Measurements from ENCODE around the gene COL8A1. TPM values are rescaled to one million over a fixed set of nuclear protein-coding genes. Genes with fewer than 3 reads are reported as not detected.

COL8A1 gene
- 7.7 and 21.3 TPM in 2 replicates for total RNA-seq

DNA sequence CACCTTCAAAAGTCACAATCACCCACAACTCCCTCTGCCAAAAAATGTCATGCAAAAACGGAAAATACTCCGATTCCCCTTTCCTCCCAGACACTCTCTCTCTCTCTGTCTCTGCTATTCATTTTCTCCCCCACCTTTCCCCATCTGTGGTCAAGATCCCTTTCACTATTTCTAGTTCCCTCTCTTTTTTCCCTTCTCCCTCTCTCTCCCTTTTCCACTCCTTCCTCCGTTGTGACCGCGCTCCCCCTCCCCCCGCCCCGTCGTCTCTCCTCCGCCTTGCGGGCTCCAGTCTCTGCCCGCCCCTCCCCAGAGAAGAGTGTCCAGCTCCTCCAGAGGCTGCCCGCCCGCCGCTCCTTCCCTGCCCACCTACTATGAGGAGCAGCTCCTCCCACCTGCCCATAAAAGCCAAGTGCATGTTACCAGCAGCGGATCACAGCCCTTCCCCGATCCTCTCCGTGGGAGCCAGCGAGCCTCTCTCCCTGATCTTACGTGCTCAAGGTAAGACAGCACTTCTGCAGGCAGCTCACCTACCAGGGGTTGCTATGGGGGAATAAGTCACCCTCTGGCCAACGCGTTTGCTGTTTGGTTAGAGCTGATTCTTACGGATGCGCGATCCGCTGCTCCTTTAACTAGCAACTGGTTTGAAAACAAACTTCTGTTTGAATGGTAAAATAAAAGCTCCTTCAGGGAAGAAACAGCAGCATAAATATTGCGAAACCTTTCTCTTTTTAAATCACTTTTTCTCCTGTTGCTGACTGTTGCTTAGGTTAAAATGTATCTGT lies at the start of gene COL8A1:
Gene COL8A1, plus strand, starts transcription at position 428 of the 782 bp plus-strand sequence. CDS start 152,089 bp downstream, outside the sequence.

DNA sequence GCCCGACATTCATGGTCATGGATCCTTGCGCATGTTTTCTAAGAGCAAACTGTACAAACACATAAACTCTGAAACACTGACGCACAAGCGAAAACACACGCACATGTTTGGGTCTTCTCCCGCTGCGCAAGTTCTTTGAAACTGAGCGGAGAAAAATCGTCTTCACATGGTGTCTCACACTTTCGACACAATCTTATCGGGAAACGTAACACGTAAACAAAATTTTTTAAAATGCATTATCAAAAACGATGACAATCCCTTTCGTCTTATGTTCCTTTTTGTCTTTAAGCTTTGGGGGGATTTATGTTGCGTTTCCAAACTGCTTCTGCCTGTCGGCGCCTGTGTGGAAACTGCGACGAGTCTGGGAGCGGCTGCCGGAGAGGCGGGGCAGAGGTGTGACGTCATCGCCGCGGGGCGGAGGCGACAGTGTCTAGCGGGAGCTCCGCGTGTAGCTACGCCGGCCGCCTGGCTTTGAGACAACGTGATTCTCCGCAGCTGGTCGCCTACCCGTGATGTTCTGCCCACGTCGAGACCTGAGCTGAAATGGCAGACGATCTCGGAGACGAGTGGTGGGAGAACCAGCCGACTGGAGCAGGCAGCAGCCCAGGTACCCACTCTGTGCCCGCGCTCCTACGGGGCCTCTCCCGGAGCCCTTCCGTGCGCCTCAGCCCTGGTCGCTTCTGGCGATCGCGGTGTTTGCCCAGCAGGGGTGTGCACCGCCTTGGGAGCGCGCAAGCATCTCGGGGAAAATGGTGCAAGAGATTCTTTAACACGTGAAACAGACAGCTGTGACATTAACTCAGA lies 179.2 kb downstream of the COL8A1 start, which contains the start of gene CMSS1:
Gene CMSS1, plus strand, starts transcription at position 426 of the 804 bp plus-strand sequence.

Other genes with a start within 250 kb of the COL8A1 start
- 16.9 and 18.4 TPM in 2 replicates for gene CMSS1, start 179.3 kb downstream of the COL8A1 start, total RNA-seq

Data from subcutaneous preadipocyte (primary cell).